ES-I3 (cell line): Measurements from ENCODE around the gene NAP1L1.

Source experiments
- H3K36me3 ChIP-seq: 2 replicates; pipeline ENCODE4 v1.6.1; 2013; ENCODE audit warnings: mild to moderate bottlenecking, low read length, control low read depth, moderate library complexity; ENCODE audit not compliant: insufficient read depth
- H3K4me1 ChIP-seq: 2 replicates; pipeline ENCODE4 v1.6.1; 2013; ENCODE audit warnings: mild to moderate bottlenecking, control low read depth, low read length; ENCODE audit not compliant: insufficient read depth
- H3K9ac ChIP-seq: 2 replicates; pipeline ENCODE4 v1.6.1; 2013; ENCODE audit warnings: low read depth, mild to moderate bottlenecking, low read length, moderate library complexity
- H3K9me3 ChIP-seq: 2 replicates; pipeline ENCODE4 v1.6.1; 2013; ENCODE audit warnings: mild to moderate bottlenecking, low read length, moderate library complexity; ENCODE audit not compliant: control insufficient read depth, insufficient read depth

Gene NAP1L1

GRCh38 chr12:76083904-76084862 is at the start of gene NAP1L1:
Gene NAP1L1 (minus strand): TSS chr12:76084685. CDS start chr12:76074219, 10,466 bp downstream.
- Histone ChIP-seq H3K4me1 (peaks cover 12% of the 10 kb centered on the region; the same call in 1 of the 2 replicates), H3K9me3 (no peaks in the 10 kb centered on the region), H3K9ac (peak within 1 kb of the TSS; percentile 93), H3K36me3 (peaks cover 10% of the 10 kb centered on the region)

- Histone ChIP-seq H3K9ac (no peak overlapping the region), H3K36me3 (no peaks in the 10 kb centered on the region), H3K4me1 (no peaks in the 10 kb centered on the region), H3K9me3 (no peaks in the 10 kb centered on the region)
Measured at GRCh38 chr12:76127588-76127987, 43.1 kb upstream of the NAP1L1 start.

- Histone ChIP-seq H3K36me3 (no peaks in the 10 kb centered on the region), H3K9ac (no peak overlapping the region), H3K9me3 (no peaks in the 10 kb centered on the region)
Measured at GRCh38 chr12:76124456-76124855, 40.0 kb upstream of the NAP1L1 start.

GRCh38 chr12:76123259-76124212 is 39.1 kb upstream of the NAP1L1 start:
- no peak overlapping the region for H3K9ac ChIP-seq
- H3K4me1 ChIP-seq = no peaks in the 10 kb centered on the region
- no peaks in the 10 kb centered on the region for H3K9me3 ChIP-seq
- no peaks in the 10 kb centered on the region for H3K36me3 ChIP-seq

More at GRCh38 chr12:76124456-76124855, 40.0 kb upstream of the NAP1L1 start:
- no peaks in the 10 kb centered on the region for H3K4me1 ChIP-seq

- Histone ChIP-seq H3K9me3 (no peaks in the 10 kb centered on the region), H3K9ac (no peak overlapping the region), H3K36me3 (no peaks in the 10 kb centered on the region), H3K4me1 (no peaks in the 10 kb centered on the region)
Measured at GRCh38 chr12:76119887-76120286, 35.4 kb upstream of the NAP1L1 start.

- Histone ChIP-seq H3K36me3 (no peaks in the 10 kb centered on the region), H3K9me3 (no peaks in the 10 kb centered on the region), H3K9ac (no peak overlapping the region), H3K4me1 (peaks cover 7% of the 10 kb centered on the region; the same call in 1 of the 2 replicates)
Measured at GRCh38 chr12:76117751-76118150, 33.3 kb upstream of the NAP1L1 start.

- H3K9ac ChIP-seq = no peak overlapping the region
- H3K9me3 ChIP-seq = no peaks in the 10 kb centered on the region
- H3K4me1 ChIP-seq = peaks cover 7% of the 10 kb centered on the region; the same call in 1 of the 2 replicates
- no peaks in the 10 kb centered on the region for H3K36me3 ChIP-seq
Measured at GRCh38 chr12:76117067-76117691, 32.7 kb upstream of the NAP1L1 start.

GRCh38 chr12:76113800-76114757 is 29.6 kb upstream of the NAP1L1 start:
- H3K4me1 ChIP-seq = peaks cover 7% of the 10 kb centered on the region; the same call in 1 of the 2 replicates
- no peaks in the 10 kb centered on the region for H3K36me3 ChIP-seq
- no peaks in the 10 kb centered on the region for H3K9me3 ChIP-seq
- no peak overlapping the region for H3K9ac ChIP-seq

GRCh38 chr12:76111209-76111749 is 26.8 kb upstream of the NAP1L1 start:
- Histone ChIP-seq H3K4me1 (peaks cover 7% of the 10 kb centered on the region; the same call in 1 of the 2 replicates), H3K36me3 (no peaks in the 10 kb centered on the region), H3K9me3 (no peaks in the 10 kb centered on the region), H3K9ac (no peak overlapping the region)

- H3K4me1 ChIP-seq = peaks cover 7% of the 10 kb centered on the region; the same call in 1 of the 2 replicates
- no peak overlapping the region for H3K9ac ChIP-seq
- no peaks in the 10 kb centered on the region for H3K9me3 ChIP-seq
- no peaks in the 10 kb centered on the region for H3K36me3 ChIP-seq
Measured at GRCh38 chr12:76109879-76110278, 25.4 kb upstream of the NAP1L1 start.

- no peak overlapping the region for H3K9ac ChIP-seq
- no peaks in the 10 kb centered on the region for H3K36me3 ChIP-seq
- H3K4me1 ChIP-seq = peaks cover 6% of the 10 kb centered on the region; the same call in 1 of the 2 replicates
- no peaks in the 10 kb centered on the region for H3K9me3 ChIP-seq
Measured at GRCh38 chr12:76108356-76108755, 23.9 kb upstream of the NAP1L1 start.

GRCh38 chr12:76106631-76107030 is 22.1 kb upstream of the NAP1L1 start:
- Histone ChIP-seq H3K36me3 (no peaks in the 10 kb centered on the region), H3K4me1 (peaks cover 18% of the 10 kb centered on the region), H3K9ac (no peak overlapping the region), H3K9me3 (no peaks in the 10 kb centered on the region)

GRCh38 chr12:76103958-76104357 is 19.5 kb upstream of the NAP1L1 start:
- peaks cover 22% of the 10 kb centered on the region for H3K4me1 ChIP-seq
- no peak overlapping the region for H3K9ac ChIP-seq
- H3K36me3 ChIP-seq = no peaks in the 10 kb centered on the region
- no peaks in the 10 kb centered on the region for H3K9me3 ChIP-seq
